Right ventricle myocardium inferior (tissue), 1 donor: ENCODE results near the gene RFX1. TPM values are rescaled to one million over a fixed set of nuclear protein-coding genes. Genes with fewer than 3 reads are reported as not detected.
"Not testable (repeated sequence)": the region's sequence is repeated elsewhere in the genome, so short reads cannot be mapped to it uniquely, and the experiment has no call there.

Experiments
- ATAC-seq: fragments of 200-7000 bp; cut with Tn5 transposase; one replicate; pipeline ENCODE4 v1.9.1; 2020; ENCODE audit warnings: mild to moderate bottlenecking, moderate library complexity
- DNase-seq: peaks from one replicate; pipeline ENCODE4 v3.0.0; 2021; ENCODE audit errors: missing footprints
- intact Hi-C: fragments of 100-400 bp; cut with DNase I; formaldehyde crosslinking; loops from one replicate; pipeline ENCODE4 v1.11.0; 2022
- total RNA-seq: library from RNA; stranded (reverse); fragmentation: NEBNext Ultra II Directional; extraction: Animal tissue kit (Norgen Biotek cat#: 25700); gene quantifications from one replicate; pipeline ENCODE4 v1.2.1, GENCODE V29; 2021
- donor health status: DM: no; HTN: yes; CAD: no; lungs with severe emphysema.

The RFX1 gene
- total RNA-seq, 1 donor from 2014 or later, result 15.4 TPM

GRCh38 chr19:13968383-13968935, 37.7 kb downstream of the RFX1 start:
- intact Hi-C loops, result no loop called here
- DNase-seq (no peak), ATAC-seq (no peak)

GRCh38 chr19:13967206-13967605, 38.9 kb downstream of the RFX1 start:
- intact Hi-C loops, result not testable (repeated sequence)

GRCh38 chr19:13966684-13967128, 39.4 kb downstream of the RFX1 start:
- DNase-seq (peak; percentile 51), ATAC-seq (no peak)
- intact Hi-C loops, result no loop called here

More at GRCh38 chr19:13967206-13967605, 38.9 kb downstream of the RFX1 start:
- ATAC-seq, DNase-seq: not testable (repeated sequence)

GRCh38 chr19:13965926-13966683, 40.0 kb downstream of the RFX1 start:
- DNase-seq (peak; percentile 1), ATAC-seq (no peak)
- intact Hi-C loops, result no loop called here

GRCh38 chr19:13965377-13965896, 40.7 kb downstream of the RFX1 start:
- DNase-seq (peak; percentile 21), ATAC-seq (no peak)
- intact Hi-C loops, result no loop called here

- ATAC-seq, result no peak
- intact Hi-C loops, result no loop called here
Observed at GRCh38 chr19:13964776-13965175, 41.3 kb downstream of the RFX1 start.

GRCh38 chr19:13963603-13964105, 42.5 kb downstream of the RFX1 start:
- peak; percentile 45 for DNase-seq
- ATAC-seq, result no peak
- intact Hi-C loops, result no loop called here

More at GRCh38 chr19:13964776-13965175, 41.3 kb downstream of the RFX1 start:
- DNase-seq, result no peak

- peak; percentile 49 for DNase-seq
- ATAC-seq, result no peak
- intact Hi-C loops, result no loop called here
Observed at GRCh38 chr19:13962699-13963602, 43.2 kb downstream of the RFX1 start.

- DNase-seq (peak; percentile 59), ATAC-seq (no peak)
- intact Hi-C loops, result no loop called here
Observed at GRCh38 chr19:13961826-13962698, 44.1 kb downstream of the RFX1 start.

GRCh38 chr19:13960863-13961784, 45.0 kb downstream of the RFX1 start:
- ATAC-seq (no peak), DNase-seq (peak; percentile 44)
- intact Hi-C loops, result no loop called here

GRCh38 chr19:13959962-13960862, 45.9 kb downstream of the RFX1 start:
- DNase-seq (peak; percentile 60), ATAC-seq (no peak)
- intact Hi-C loops, result loop anchor here (2.0 kb wide), 1 partner anchor 15 kb away; no protein-coding TSS in a partner anchor

GRCh38 chr19:13959141-13959961, 46.8 kb downstream of the RFX1 start:
- DNase-seq (peak; percentile 64), ATAC-seq (no peak)
- intact Hi-C loops, result loop anchor here (2.0 kb wide), 1 partner anchor 15 kb away; no protein-coding TSS in a partner anchor

- intact Hi-C loops, result loop anchor here (2.0 kb wide), 1 partner anchor 17 kb away; no protein-coding TSS in a partner anchor
- no peak for ATAC-seq
- peak; percentile 41 for DNase-seq
Observed at GRCh38 chr19:13958043-13958442, 48.1 kb downstream of the RFX1 start.

GRCh38 chr19:13957051-13957450, 49.1 kb downstream of the RFX1 start:
- DNase-seq (peak; percentile 69), ATAC-seq (no peak)
- intact Hi-C loops, result no loop called here

GRCh38 chr19:13956365-13956744, 49.8 kb downstream of the RFX1 start:
- DNase-seq (peak; percentile 58), ATAC-seq (no peak)
- intact Hi-C loops, result no loop called here
